B cell (primary cell): ENCODE data around the gene GART. TPM values are rescaled to one million over a fixed set of nuclear protein-coding genes. Genes with fewer than 3 reads are reported as not detected.

Experiments
- ATAC-seq: fragments of 200-7000 bp; cut with Tn5 transposase; one replicate; pipeline ENCODE4 v1.10.0; 2021; ENCODE audit warnings: low read depth, mild to moderate bottlenecking, moderate number of reproducible peaks, moderate library complexity
- CTCF ChIA-PET: fragments of 350-600 bp; sonication (Branson Sonifier 250); formaldehyde crosslinking; loops from one replicate; lab custom pipeline; 2021; ENCODE audit warnings: antibody characterized with exemption, inconsistent platforms; lab: Charles Lee
- POLR2A ChIA-PET: fragments of 350-600 bp; sonication (Branson Sonifier 250); formaldehyde crosslinking; loops from one replicate; lab custom pipeline; 2021; ENCODE audit warnings: antibody characterized with exemption; lab: Charles Lee
- DNase-seq: peaks from one replicate; pipeline ENCODE4 v3.0.0; 2013
- H2AFZ ChIP-seq: 2 replicates; pipeline ENCODE4 v1.6.1; 2012; ENCODE audit warnings: mild to moderate bottlenecking, low read depth, low read length; ENCODE audit not compliant: insufficient read depth, poor library complexity, severe bottlenecking
- H3K27ac ChIP-seq, 2 donors: 1 replicate in 1 of 2; 2 replicates in 1 of 2; pipeline ENCODE4 v1.5.1; 2012 to 2013; ENCODE audit warnings: low read length in 2 of 2, mild to moderate bottlenecking in 2 of 2, moderate library complexity in 1 of 2
- H3K27me3 ChIP-seq, 4 experiments: fragments of 200-600 bp in 1 of 4; sonication (generic) in 1 of 4; replicated peaks in 1 of 4; 1 replicate in 2 of 4; 2 replicates in 2 of 4; pipeline versions ENCODE4 v1.6.1 to v1.7.0; 2013 to 2016; ENCODE audit warnings: low read length in 3 of 4, mild to moderate bottlenecking in 2 of 4, mixed read lengths in 1 of 4, moderate library complexity in 1 of 4; ENCODE audit not compliant: insufficient read depth in 4 of 4, control insufficient read depth in 3 of 4; ENCODE audit errors: control extremely low read depth in 1 of 4
- H3K36me3 ChIP-seq, 2 experiments: replicated peaks in 1 of 2; 1 replicate in 1 of 2; 2 replicates in 1 of 2; pipeline versions ENCODE4 v1.6.1 to v1.7.1; 2013; ENCODE audit warnings: low read length in 1 of 2; ENCODE audit not compliant: insufficient read depth in 2 of 2, control insufficient read depth in 1 of 2; ENCODE audit errors: control extremely low read depth in 1 of 2, extremely low read depth in 1 of 2
- H3K4me1 ChIP-seq, 2 donors: fragments of 200-600 bp in 1 of 2; sonication (generic) in 1 of 2; 1 replicate in 1 of 2; 2 replicates in 1 of 2; pipeline versions ENCODE4 v1.5.1 to v1.6.1; 2013 to 2017; ENCODE audit warnings: low read length in 2 of 2; ENCODE audit not compliant: control insufficient read depth in 2 of 2, insufficient read depth in 2 of 2
- H3K4me2 ChIP-seq: replicated peaks from 2 replicates; pipeline ENCODE3; 2012; ENCODE audit warnings: mild to moderate bottlenecking, low read depth, low read length; ENCODE audit not compliant: poor library complexity, severe bottlenecking
- H3K4me3 ChIP-seq, 5 experiments: fragments of 200-600 bp in 1 of 5; sonication (generic) in 1 of 5; 1 replicate in 3 of 5; 2 replicates in 2 of 5; pipeline versions ENCODE4 v1.5.1 to v1.7.0; 2011 to 2016; ENCODE audit warnings: low read length in 4 of 5, mild to moderate bottlenecking in 4 of 5, low read depth in 2 of 5, control low read depth in 1 of 5, moderate library complexity in 1 of 5; ENCODE audit not compliant: insufficient read depth in 1 of 5; ENCODE audit errors: control extremely low read depth in 1 of 5, extremely low read depth in 1 of 5
- H3K79me2 ChIP-seq: fragments of 200-600 bp; sonication (generic); one replicate; pipeline ENCODE4 v1.6.0; 2016; ENCODE audit warnings: low read length; ENCODE audit not compliant: control insufficient read depth, insufficient read depth
- H3K9ac ChIP-seq: fragments of 200-600 bp; sonication (generic); 2 replicates; pipeline ENCODE4 v1.6.1; 2017; ENCODE audit warnings: mild to moderate bottlenecking, low read length, moderate library complexity
- H3K9me3 ChIP-seq, 3 donors: one replicate each; pipeline versions ENCODE4 v1.6.1 to v1.7.1; 2013; ENCODE audit warnings: low read length in 2 of 3; ENCODE audit not compliant: control insufficient read depth in 2 of 3, insufficient read depth in 1 of 3; ENCODE audit errors: control extremely low read depth in 1 of 3
- H4K20me1 ChIP-seq: 2 replicates; pipeline ENCODE4 v1.6.0; 2012; ENCODE audit warnings: mild to moderate bottlenecking, low read length; ENCODE audit not compliant: insufficient read depth, control insufficient read depth, poor library complexity, severe bottlenecking
- H3K27ac Mint-ChIP-seq: one replicate; pipeline ENCODE4 v1.8.0; 2021; ENCODE audit warnings: mixed read lengths
- H3K27me3 Mint-ChIP-seq: one replicate; pipeline ENCODE4 v1.8.0; 2021; ENCODE audit warnings: mixed read lengths
- H3K4me1 Mint-ChIP-seq: one replicate; pipeline ENCODE4 v1.8.0; 2021; ENCODE audit warnings: mixed read lengths
- H3K4me3 Mint-ChIP-seq: one replicate; pipeline ENCODE4 v1.8.0; 2021; ENCODE audit warnings: mixed read lengths
- H3K9me3 Mint-ChIP-seq: one replicate; pipeline ENCODE4 v1.8.0; 2022; ENCODE audit warnings: mixed read lengths; ENCODE audit not compliant: insufficient read depth
- EZH2 ChIP-seq: IDR thresholded peaks from 2 replicates; pipeline ENCODE4 v1.6.1; 2012; ENCODE audit warnings: borderline replicate concordance, low read depth, mild to moderate bottlenecking, moderate library complexity, low read length; ENCODE audit not compliant: insufficient read depth, poor library complexity, severe bottlenecking
- WGBS: methylation state at CpG from one replicate; pipeline ENCODE4 v1.1.5; 2013; ENCODE audit warnings: missing lambda C conversion rate; ENCODE audit not compliant: insufficient coverage; 5-methylcytosine and 5-hydroxymethylcytosine counted together
- intact Hi-C: fragments of 100-400 bp; cut with micrococcal nuclease; formaldehyde crosslinking; loops from one replicate; pipeline ENCODE4 v1.10.0; 2022
- polyA plus RNA-seq: library from polyadenylated mRNA; depleted of rRNA; stranded (reverse); fragments of >200 nt; gene quantifications from 2 replicates; pipeline ENCODE4 v1.2.3, GENCODE V29; 2012
- total RNA-seq, 2 donors: library from RNA; stranded (reverse); fragments of 120-200 nt in 1 of 2; gene quantifications; 1 replicate in 1 of 2; 2 replicates in 1 of 2; pipeline versions ENCODE4 v1.2.3 to v1.2.4, GENCODE V29; 2013 to 2022
- TF ChIP-seq, protein P1 (sequence below): fragments of 200-600 bp; IDR thresholded peaks from one replicate; pipeline ENCODE4 v1.8.0; 2022; ENCODE audit warnings: antibody characterized with exemption, mild to moderate bottlenecking

GART gene
- total and polyA plus RNA-seq, 2 donors (not counting 1 experiment from before 2014, with no cell fraction given): 8.7 to 58.3 TPM

DNA sequence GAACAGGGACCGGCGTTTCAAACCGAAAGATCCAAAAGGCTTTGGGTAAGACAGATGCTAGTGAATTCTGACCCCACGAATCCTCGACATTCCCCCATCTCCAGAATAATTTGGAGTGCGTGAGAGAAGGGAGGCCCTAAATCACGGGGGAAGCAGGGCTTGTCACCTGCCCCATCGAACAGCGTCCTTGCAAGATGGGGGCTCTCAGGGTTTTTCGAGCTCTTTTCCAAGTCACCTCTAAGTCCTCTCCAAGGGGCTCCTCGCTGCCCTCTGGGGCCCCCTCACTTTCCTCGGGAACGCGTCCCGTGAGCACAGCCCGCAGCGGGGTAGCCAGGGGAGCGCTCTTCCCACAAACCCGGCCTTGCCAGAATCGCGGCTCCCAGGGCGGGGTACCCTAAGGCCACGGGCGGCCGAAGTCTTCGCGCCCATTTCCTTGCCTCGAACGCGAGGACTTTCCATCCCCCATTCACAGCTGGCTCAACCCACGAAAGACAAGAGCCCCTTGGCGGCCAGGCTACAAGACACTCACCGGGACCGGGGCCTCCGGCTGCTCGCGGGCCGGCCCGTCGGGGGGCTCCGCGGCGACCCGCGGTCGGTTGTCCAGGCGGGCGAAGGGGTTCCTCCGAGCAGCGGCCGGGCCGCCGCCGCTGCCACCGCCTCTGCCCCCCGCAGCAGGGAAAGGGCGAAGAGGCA is 46.0 kb upstream of the GART start:
- no peak for DNase-seq
- no peaks in the 10 kb centered on the region for H3K27me3 ChIP-seq
- Mint-ChIP-seq H3K4me1 (peaks cover 14% of the 10 kb centered on the region), H3K9me3 (no peaks in the 10 kb centered on the region), H3K4me3 (peak overlapping the region; percentile 88), H3K27me3 (no peaks in the 10 kb centered on the region), H3K27ac (peak overlapping the region; percentile 73)
- CTCF ChIA-PET: interaction anchor here (1.0 to 2.5 kb wide), 2 partner anchors 18 to 20 kb away, joined by 3 to 24 read pairs; no protein-coding TSS in a partner anchor
- H3K9ac ChIP-seq: peak overlapping the region; percentile 91
- peak overlapping the region; percentile 91 for H3K4me2 ChIP-seq
- no peaks in the 10 kb centered on the region for H4K20me1 ChIP-seq
- peak overlapping the region; percentile 59 to 96 (median 95) for H3K4me3 ChIP-seq
- WGBS: under 1% methylated on average over 54 of the region's 57 CpGs
- peak; percentile 9 for ATAC-seq
- peaks cover 9 to 13% of the 10 kb centered on the region in 2 donors for H3K4me1 ChIP-seq
- TF ChIP-seq EZH2: no peak
- TF ChIP-seq, protein P1, sequence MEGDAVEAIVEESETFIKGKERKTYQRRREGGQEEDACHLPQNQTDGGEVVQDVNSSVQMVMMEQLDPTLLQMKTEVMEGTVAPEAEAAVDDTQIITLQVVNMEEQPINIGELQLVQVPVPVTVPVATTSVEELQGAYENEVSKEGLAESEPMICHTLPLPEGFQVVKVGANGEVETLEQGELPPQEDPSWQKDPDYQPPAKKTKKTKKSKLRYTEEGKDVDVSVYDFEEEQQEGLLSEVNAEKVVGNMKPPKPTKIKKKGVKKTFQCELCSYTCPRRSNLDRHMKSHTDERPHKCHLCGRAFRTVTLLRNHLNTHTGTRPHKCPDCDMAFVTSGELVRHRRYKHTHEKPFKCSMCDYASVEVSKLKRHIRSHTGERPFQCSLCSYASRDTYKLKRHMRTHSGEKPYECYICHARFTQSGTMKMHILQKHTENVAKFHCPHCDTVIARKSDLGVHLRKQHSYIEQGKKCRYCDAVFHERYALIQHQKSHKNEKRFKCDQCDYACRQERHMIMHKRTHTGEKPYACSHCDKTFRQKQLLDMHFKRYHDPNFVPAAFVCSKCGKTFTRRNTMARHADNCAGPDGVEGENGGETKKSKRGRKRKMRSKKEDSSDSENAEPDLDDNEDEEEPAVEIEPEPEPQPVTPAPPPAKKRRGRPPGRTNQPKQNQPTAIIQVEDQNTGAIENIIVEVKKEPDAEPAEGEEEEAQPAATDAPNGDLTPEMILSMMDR: no peak
- H3K79me2 ChIP-seq: peaks cover 10% of the 10 kb centered on the region
- intact Hi-C loops: loop anchor here (1.0 to 5.0 kb wide), 4 partner anchors 46 to 329 kb away; partner anchors contain the start of genes ATP5PO, CRYZL1, DNAJC28 and GART
- peaks cover 0 to 1% of the 10 kb centered on the region in 2 experiments for H3K36me3 ChIP-seq
- peak overlapping the region in 1 of 2 donors; percentile 50 for H3K27ac ChIP-seq
- H2AFZ ChIP-seq: peak overlapping the region; percentile 91
- H3K9me3 ChIP-seq: no peaks in the 10 kb centered on the region
- POLR2A ChIA-PET: interaction anchor here (0.7 to 2.2 kb wide), 4 partner anchors 14 to 371 kb away, joined by 3 to 20 read pairs (median 5); partner anchors contain the start of genes GART, SON and TMEM50B

GRCh38 chr21:33586927-33587326 is 45.0 kb upstream of the GART start:
- no peaks in the 10 kb centered on the region for H3K27me3 Mint-ChIP-seq
- H4K20me1 ChIP-seq: no peaks in the 10 kb centered on the region
- H3K4me1 ChIP-seq: peaks cover 9 to 13% of the 10 kb centered on the region in 2 donors
- H3K9me3 ChIP-seq: no peaks in the 10 kb centered on the region
- WGBS: no CpG with 5 or more reads among the region's 6 CpGs
- DNase-seq (no peak), ATAC-seq (no peak)
- peaks cover 0 to 1% of the 10 kb centered on the region in 2 experiments for H3K36me3 ChIP-seq
- CTCF ChIA-PET: no interaction called here
- no peak overlapping the region for H3K4me2 ChIP-seq
- TF ChIP-seq EZH2: no peak
- TF ChIP-seq, protein P1: no peak
- peak overlapping the region; percentile 52 for H3K4me3 Mint-ChIP-seq
- no peak overlapping the region for H3K27ac Mint-ChIP-seq
- no peaks in the 10 kb centered on the region for H3K9me3 Mint-ChIP-seq
- peaks cover 10% of the 10 kb centered on the region for H3K79me2 ChIP-seq
- no peak overlapping the region for H3K4me3 ChIP-seq
- POLR2A ChIA-PET: no interaction called here
- no peaks in the 10 kb centered on the region for H3K27me3 ChIP-seq
- H3K9ac ChIP-seq: no peak overlapping the region
- peaks cover 14% of the 10 kb centered on the region for H3K4me1 Mint-ChIP-seq
- H3K27ac ChIP-seq: no peak overlapping the region
- no peak overlapping the region for H2AFZ ChIP-seq
- intact Hi-C loops: loop anchor here (5.0 kb wide), 1 partner anchor 330 kb away; the partner anchor contains the start of gene ATP5PO
